Lung microvascular endothelial cell (primary cell): ENCODE measurements around the gene VCL. TPM values are rescaled to one million over a fixed set of nuclear protein-coding genes. Genes with fewer than 3 reads are reported as not detected.
"Not testable (repeated sequence)": the region's sequence is repeated elsewhere in the genome, so short reads cannot be mapped to it uniquely, and the experiment has no call there.

Experiments
- DNase-seq, 2 donors: peaks; one replicate each; pipeline versions ENCODE4 v3.0.0 to v3.0.0-alpha.2; 2010; ENCODE audit warnings: low read depth in 2 of 2
- total RNA-seq: library from RNA; depleted of rRNA; stranded (reverse); fragments of >200 nt; gene quantifications from 2 replicates; pipeline ENCODE4 v1.2.1, GENCODE V29; 2014

Gene VCL
- total RNA-seq, 1 donor from 2014 or later: 41.7 TPM

DNA sequence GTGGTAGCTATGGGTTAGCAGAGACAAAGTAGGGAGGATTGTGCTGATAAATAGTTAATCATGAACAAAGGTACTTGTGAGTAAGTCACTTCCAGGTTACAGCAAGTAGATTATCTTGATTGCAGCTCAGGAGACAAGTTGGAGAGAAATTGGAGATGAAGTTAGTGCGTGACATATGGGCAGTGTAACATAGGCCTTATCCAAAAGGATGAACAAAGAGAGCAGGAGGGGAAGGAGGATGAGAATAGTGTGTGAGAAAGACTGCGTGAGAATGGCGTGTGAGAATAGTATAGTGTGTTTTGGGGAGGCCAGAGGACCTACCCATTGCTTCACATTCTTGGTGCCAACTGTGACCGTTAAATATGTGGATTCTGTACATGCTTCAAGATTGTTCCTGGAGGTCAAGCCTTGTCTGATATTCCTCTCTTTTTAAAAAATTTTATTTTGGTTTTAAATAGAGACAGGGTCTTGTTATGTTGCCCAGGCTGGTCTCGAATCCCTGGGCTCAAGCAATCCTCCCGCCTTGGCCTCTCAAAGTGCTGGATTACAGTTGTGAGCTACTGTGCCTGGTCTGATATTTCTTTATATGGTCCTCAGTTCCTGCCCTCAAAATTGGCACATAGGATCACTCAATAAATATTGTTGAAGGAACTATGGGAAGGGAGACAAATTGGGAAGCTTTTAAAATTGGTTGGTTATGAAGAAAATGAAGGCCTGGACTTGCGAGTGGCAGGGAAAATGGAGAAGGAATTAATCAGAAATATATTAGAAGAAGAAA is 3.2 kb downstream of the VCL start:
- no peak for DNase-seq

DNA sequence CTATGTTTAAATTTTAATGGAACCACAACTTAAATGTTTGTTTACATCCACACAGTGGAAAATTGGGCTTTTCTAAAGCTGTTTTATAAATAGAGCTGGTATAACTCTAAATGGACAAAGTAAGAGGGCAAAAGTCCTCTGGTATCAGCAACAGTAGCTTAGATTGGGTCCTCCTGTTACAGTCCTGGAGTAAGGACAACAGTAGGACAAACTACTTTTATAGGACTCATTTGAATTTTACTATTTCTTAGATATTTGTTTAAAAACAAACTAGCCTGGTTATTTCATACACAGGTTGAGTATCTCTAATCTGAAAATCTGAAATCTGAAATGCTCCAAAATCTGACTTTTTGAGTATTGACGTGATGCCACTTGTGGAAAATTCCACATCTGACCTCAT is 8.4 kb downstream of the VCL start:
- DNase-seq: no peak

DNA sequence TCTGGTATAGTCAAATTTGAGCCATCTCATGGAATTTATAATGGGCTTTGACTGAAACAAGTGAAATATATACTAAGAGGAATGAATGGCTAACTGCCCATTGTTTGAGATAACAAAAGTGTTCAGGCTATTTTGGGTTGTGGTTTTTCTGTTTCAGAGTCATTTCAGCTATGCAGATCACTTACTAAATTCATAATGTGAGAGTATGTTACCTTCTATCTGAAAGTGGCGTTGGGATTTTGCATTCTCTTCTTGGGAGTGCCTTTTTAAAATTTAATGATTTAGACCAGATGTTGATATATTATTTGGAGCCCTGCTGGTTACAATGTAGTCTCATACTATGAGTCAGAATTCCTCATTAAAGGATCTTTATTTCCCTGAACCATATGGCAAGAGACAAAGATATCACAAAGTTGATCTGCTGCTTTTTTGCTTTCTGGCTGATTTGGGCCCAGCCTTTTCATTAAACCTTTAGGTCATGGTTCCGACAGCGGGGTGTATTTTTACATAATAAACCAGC is 10.4 kb downstream of the VCL start:
- DNase-seq: peak in 1 of 2 donors; percentile 25

DNA sequence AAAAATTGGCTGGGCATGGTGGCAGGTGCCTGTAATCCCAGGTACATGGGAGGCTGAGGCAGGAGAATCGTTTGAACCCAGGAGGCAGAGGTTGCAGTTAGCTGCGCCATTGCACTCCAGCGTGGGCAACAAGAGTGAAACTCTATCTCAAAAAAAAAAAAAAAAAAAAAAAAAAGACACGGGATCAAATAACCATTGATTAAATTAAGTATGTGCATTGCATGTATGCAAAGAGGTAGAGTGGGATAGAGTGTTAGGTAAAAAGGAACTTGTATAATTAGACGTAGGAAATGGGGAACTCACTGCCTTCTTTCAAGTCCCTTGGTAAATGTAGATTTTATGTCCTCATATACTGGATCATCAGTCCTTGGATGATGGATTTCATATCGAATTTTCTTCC is 13.1 kb downstream of the VCL start:
- no peak for DNase-seq

DNA sequence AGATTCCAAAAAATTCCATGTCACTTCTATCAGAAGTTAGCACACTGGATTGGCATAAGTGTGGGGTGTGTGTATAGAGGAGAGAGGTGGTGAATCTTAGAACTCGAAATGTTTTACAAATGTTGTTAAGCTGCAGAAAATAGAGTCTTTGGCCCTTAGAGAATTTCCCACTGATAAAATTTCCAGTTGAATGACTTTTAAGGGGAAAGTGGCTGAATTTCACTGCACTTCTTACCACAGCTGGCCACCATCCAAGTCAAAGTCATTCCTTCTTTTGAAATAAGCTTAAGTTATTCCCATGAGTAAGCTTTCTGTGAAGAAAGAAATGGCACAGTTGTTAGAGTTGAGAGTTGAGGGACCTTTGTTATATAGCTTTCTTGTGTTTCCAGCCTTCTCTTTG is 13.9 kb downstream of the VCL start:
- DNase-seq: peak in 1 of 2 donors; percentile 76

DNA sequence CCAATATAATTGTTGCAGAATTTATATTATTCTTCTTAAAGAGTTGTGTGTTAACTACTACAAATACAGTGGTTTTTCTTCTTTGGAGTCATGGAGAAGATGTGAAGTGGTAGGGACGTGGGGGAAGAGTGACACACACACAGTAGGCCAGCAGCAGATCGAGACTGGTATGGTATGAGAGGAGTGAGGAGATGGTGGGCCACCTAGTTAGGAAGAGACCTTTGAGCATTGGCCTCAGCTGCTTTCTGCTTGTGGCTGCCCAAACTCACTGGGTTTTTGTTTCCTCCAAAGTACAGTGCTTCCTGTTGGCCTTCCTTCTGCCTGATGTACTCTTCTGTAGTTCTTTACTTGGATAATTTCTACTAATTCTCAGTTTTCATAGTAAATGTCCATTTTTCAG is 14.6 kb downstream of the VCL start:
- DNase-seq: no peak

DNA sequence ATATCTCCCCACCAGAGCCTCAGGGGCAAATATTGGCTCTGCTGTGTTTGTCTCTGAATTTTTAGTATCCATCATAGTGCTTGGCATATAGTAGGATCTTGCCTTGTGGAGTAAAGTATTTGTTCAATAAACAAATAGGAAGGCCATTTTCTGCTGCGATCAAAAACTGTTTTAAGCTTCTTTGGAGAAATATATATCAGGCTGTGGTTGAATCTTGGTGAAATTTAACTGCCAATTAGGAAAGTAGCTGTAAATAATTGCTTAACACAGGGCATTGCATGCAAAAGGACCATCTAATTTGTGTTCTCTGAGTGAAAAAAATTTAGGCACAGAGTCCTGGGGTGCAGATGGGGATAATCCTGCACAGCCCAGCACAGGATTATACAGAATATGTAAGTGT is 15.1 kb downstream of the VCL start:
- DNase-seq: no peak

DNA sequence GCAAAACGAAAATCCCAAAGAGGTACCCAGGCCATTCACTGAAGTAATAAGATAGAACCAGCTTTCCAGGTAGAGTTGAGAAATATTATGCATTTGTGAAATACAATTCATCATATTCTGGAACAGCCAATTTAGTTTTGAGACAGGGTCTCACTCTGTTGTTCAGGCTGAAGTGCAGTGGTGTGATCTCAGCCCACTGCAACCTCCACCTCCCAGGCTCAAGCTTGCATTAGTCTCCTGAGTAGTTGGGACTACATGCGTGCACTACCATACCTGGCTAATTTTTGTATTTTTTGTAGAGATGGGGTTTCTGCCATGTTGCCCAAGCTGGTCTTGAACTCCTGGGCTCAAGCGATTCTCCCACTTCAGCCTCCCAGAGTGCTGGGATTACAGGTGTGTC is 16.7 kb downstream of the VCL start:
- DNase-seq: not testable (repeated sequence)

DNA sequence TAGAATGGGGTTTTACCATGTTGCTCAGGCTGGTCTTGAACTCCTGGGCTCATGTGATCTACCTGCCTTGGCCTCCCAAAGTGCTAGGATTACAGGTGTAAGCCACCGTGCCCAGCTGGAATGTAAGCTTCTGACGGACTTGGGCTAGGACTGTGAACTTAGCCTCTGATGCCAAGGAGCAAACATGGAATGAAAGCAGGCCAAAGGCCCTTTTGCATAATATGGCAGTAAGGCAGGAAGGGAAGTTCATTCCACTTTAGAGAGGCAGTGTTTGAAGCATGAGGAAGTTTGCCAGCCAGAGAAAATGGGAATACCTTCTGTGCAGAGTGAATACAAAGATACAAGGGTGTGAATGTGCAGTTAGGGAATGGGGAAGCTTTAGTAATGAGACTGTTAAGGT is 20.3 kb downstream of the VCL start:
- DNase-seq: no peak

DNA sequence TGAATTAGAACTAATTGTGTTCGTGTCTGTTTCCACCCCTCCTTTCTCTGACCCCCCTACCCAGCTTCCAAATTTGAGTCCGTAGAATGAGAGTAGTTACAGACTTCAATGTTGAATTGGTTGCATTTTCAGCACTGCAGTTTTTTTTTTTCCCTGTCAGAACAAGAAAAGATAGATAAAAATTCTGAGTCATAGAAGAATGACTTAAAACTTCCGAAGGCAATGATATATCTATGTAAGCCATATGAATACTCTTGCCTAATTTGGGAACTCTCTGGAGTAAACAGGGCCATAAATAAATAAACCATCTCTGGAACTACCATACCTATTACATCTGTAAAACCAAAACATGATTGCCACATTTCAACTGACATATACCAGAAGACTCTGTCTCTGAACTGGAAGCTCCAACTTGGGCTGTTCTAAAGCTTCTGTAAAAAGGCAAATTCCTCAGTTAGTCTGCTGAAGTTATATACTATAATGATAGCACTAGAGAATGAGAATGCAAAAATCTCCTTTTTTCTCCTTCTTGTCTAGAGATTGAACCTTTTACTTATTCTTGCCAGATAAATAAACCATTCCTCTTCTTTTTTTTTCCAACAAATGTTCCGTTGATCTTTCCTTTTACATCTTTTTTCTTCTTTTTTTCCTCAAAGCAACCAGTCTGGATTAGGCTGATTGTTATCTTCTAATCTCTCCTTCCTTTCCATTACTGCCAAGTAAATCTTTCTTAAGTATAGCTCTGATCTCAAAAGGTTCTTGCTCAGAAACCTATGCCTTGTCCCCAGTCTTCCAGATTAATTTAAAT is 23.5 kb downstream of the VCL start:
- peak in 1 of 2 donors; percentile 46 for DNase-seq

DNA sequence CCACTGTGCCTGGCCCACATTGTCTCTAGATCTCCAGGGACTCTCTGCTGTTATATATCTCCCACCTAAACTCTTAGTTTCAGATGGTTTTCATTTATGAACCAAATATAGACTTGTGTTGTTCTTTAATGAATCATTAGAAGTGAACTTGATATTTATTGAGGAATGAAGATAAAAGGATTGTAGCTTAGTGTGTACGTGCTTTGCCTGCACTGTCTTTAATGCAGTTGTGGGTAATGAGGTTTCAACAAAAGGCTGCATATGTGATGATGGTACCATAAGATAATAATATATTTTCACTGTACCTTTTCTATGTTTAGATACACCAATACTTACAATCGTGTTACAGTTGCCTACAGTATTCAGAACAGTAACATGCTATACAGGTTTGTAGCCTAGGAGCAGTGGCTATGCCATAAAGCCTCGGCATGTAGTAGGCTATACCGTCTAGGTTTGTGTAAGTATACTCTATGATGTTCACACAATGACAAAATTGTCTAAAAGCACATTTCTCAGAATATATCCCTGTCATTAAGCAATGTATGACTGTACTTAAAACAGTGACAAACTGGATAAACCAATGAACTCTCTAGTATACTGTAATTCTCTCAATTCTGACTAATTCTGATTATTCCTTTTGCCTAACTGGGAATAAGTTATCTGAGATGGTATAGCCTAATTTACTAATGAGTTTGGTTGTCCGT is 25.2 kb downstream of the VCL start:
- no peak for DNase-seq

DNA sequence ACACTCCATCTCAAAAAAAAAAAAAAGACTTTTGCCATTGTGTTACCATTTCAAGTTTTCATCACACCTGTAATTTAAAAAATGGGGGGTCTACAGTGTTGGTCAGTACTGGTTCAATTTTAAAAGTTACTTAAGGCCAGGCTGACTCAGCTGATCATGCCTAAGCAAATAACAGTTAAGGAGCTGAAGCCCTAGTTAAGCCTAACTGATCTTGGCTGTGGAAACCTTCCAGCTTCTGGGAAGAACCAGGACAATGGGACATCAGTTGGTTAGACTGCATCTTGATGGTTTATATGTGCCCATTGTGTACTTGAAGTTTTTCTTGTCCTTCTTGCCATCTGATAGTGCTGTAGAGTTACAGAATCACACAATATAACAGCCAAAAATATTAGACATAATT is 26.7 kb downstream of the VCL start:
- DNase-seq: no peak

DNA sequence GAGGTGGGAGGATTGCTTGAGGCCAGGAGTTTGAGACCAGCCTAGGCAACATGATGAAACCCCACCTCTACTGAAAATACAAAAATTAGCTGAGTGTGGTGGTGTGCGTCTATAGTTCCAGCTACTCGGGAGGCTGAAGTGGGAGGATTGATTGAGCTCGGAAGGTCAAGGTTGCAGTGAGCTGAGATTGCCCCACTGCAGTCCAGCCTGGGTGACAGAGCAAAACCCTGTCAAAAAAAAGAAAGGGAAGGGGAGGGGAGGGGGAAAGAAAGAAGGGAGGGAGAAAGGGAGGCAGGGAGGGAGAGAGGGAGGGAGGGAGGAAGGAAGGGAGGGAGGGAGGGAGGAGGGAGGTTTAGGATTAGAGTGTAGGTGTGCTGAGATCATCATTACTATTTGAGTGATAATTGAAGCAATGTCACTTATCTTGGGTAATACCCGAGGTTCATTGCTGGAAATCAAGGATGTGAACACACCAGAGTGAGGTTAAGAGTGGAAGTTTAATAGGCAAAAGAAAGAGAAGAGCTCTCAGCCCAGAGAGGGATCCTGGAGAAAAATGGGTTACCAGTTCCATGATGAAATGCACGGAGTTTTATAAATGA is 27.6 kb downstream of the VCL start:
- DNase-seq: no peak

DNA sequence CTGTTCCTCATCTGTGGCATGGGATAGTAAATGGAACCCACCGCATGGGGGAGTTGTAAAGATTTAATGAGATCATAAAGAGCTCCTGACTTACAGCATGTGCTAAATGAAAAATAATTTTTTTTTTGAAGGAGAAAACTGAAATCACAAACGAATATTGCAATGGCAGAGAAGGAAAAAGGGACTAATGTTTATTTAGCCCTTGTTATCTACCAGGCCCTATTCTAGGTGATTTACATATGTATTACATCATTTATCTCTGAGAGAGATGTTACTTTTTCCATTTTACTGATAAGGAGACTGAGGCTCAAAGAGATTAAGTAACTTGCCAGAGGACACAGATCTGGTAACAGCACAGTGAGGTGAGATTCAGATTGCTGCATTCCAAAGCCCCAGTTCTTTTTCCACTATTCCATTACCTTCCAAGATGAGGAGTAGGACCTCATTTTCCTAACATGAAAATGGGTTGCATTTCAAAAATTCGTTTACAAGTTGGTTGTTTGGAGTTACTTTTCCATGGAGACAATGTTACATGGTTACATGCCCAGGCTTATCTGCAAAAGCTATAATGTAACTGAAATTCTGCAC is 28.6 kb downstream of the VCL start:
- no peak for DNase-seq

DNA sequence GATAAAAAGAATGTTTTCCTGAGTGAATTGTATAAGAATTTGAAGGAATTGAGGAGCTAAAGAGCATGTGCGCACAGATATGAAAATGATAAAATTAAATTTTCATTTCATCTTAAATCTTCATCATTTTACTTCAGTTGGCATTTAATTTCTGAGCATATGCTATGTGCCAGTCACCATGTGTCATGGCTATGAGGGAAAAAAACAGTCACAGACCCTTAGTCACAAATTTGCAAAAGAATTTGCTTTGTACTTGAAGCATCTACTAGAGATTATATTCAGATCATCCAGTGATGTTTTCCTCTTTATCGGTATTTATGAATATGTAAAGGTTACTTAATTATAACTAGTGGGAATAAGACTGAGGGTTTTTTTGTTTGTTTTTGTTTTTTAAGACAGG is 29.8 kb downstream of the VCL start:
- DNase-seq: no peak

DNA sequence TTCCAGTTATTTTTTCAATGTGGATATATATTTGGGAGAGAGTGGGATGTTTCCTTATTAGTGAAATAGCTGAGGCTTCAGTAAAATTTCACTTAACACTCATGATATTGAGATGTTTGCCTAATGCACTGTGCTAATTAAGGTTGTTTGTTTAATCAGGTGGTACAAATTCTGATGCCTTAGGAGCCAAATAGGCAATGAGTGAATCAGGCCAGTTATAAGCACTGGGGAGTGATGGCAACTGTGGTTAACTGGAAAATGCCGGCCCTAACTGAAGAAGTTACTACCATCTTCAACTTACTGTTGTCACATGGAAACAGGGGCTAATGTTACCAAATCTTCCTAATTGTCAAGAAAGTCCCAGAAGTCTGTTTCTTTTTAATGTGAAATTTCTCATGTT is 32.0 kb downstream of the VCL start:
- no peak for DNase-seq

DNA sequence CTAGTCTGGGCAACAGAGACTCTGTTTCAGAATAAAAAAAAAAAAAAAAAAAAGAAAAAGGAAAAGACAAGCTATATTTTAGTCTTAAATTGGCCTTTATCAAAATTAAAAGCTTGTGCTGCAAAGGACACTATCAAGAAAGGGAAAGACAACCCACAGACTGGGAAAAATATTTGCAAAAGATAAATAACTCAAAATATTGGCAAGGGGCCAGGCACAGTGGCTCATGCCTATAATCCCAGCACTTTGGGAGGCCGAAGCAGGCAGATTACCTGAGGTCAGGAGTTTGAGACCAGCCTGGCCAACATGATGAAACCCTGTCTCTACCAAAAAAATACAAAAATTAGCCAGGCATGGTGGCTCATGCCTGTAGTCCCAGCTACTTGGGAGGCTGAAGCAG is 34.3 kb downstream of the VCL start:
- not testable (repeated sequence) for DNase-seq

DNA sequence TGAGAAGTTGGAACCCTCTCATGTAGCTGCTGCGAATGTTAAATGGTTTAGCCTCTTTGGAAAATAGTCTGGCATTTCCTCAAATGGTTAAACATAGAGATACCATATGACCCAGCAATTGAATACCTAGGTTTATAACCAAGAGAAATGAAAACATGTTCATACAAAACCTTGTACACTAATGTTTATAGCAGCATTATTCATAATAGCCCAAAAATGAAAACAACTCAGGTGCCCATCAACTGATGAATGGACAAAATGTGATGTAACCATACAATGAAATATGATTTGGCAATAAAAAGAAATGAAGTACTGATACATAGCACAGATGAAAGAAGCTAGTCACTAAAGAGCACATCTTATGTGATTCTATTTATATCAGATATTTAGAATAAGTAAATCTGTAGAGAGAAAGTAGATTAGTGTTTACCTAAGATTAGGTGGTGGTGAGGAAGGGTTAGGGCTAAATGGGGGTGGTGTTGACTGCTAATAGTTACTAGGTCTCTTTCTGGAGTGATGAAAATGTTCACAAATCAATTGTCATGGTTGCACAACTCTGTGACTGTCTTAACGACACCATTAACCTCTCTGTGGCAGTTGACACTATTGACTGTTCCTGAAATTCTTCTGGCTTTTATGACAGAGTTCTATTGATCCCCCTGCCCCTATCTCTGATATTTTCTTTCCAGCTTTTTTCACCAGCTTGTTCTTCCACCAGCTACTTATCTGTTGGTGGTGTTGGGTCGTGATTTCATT is 35.2 kb downstream of the VCL start:
- no peak for DNase-seq

DNA sequence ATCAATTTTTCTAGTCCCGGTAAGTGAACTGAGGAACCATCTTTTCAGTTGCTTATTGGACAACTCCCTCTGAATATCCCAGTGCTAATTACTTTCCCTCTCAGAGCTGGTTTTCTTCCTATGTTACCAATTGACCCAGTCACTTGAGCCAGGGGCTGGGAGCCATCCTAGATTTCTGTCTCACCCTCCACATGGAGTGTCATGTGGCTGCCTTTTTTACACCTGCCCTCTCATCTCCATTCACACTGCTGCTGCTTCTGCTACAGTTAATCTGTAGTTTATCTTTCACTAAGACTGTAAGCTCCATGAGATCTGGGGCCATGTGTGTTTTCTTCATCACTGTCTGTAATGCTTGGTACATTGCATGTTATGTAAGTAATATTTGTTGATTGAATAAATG is 35.8 kb downstream of the VCL start:
- DNase-seq: no peak

DNA sequence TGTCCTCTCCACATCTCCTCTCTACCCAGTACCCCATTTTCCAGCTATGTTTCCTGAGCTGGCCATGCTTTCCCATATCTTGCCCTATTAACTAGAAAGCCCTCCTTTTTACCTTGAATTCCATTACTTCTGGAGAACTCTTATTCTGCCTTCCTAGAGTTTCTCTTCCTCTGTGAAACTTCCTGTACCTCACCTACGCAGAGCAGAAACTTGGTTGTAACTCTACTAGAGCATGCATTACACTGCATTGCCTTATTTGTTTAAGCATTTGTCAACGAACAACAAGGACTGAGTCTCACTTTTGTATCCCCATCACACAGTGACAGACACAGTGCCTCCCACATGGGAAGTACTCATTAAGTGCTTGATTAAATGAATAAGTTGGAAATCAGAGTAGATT is 36.4 kb downstream of the VCL start:
- DNase-seq: no peak

DNA sequence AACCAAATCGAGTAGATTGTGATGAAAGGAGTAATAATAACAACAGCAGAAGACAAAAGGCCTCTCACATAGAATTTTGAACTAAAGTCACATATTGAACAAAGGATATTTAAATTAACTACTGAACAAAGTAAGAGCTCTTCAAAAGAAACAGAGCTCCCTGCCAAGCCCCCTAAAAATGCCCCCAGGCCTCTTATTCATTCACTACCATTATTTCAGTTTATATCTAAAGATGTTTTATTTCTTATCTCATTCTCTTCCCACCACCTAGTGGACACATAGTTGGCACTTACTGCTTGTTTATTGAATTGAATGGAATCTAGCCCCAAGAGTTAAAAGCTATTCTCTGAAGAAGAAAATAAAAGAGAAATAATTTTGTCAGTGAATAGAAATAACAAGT is 37.4 kb downstream of the VCL start:
- peak; percentile 40 to 41 for DNase-seq
